HepG2 (cell line): ENCODE results near the gene RPS6KB1. TPM values are rescaled to one million over a fixed set of nuclear protein-coding genes. Genes with fewer than 3 reads are reported as not detected.

Source experiments
- CHCHD3 ChIP-seq: sonication (generic); formaldehyde crosslinking; IDR thresholded peaks from 2 replicates; pipeline ENCODE4 v1.8.0; 2022; ENCODE audit warnings: mild to moderate bottlenecking, missing genetic modification reagents, moderate library complexity
- ELF4 ChIP-seq: sonication (generic); formaldehyde crosslinking; IDR thresholded peaks from 2 replicates; pipeline ENCODE4 v1.5.0; 2020; ENCODE audit warnings: missing genetic modification reagents, mild to moderate bottlenecking, moderate library complexity, borderline replicate concordance
- ETV6 ChIP-seq: sonication (generic); formaldehyde crosslinking; conservative IDR thresholded peaks from 2 replicates; pipeline ENCODE4 v1.4.0; 2020; ENCODE audit warnings: missing genetic modification reagents
- FOSL2 ChIP-seq: sonication (generic); formaldehyde crosslinking; IDR thresholded peaks from 2 replicates; pipeline ENCODE4 v1.4.0; 2020; ENCODE audit warnings: missing genetic modification reagents
- HDAC6 ChIP-seq: fragments of 200-600 bp; sonication (generic); IDR thresholded peaks from 2 replicates; pipeline ENCODE4 v1.7.0; 2017; ENCODE audit warnings: mild to moderate bottlenecking, antibody characterized with exemption, low read length, low read depth
- KDM4B ChIP-seq: sonication (generic); formaldehyde crosslinking; IDR thresholded peaks from 2 replicates; pipeline ENCODE4 v1.4.0; 2020; ENCODE audit warnings: missing genetic modification reagents
- KMT2A ChIP-seq: sonication (generic); formaldehyde crosslinking; IDR thresholded peaks from 2 replicates; pipeline ENCODE4 v1.4.0; 2020; ENCODE audit warnings: missing genetic modification reagents
- NPAS2 ChIP-seq: sonication (generic); formaldehyde crosslinking; IDR thresholded peaks from 2 replicates; pipeline ENCODE4 v1.8.0; 2022; ENCODE audit warnings: mild to moderate bottlenecking, missing genetic modification reagents, borderline replicate concordance
- SIN3A ChIP-seq: IDR thresholded peaks from 2 replicates; pipeline ENCODE4 v1.6.1; 2011; ENCODE audit warnings: low read depth, mild to moderate bottlenecking, control low read depth, low read length, borderline replicate concordance
- SIN3B ChIP-seq: fragments of 150-350 bp; IDR thresholded peaks from 2 replicates; pipeline ENCODE4 v1.6.1; 2014; ENCODE audit warnings: low read length
- ZBTB1 ChIP-seq: sonication (generic); formaldehyde crosslinking; IDR thresholded peaks from 2 replicates; pipeline ENCODE4 v1.4.0; 2020; ENCODE audit warnings: missing genetic modification reagents, borderline replicate concordance
- ZBTB3 ChIP-seq: sonication (generic); formaldehyde crosslinking; IDR thresholded peaks from 2 replicates; pipeline ENCODE4 v1.4.0; 2020; ENCODE audit warnings: low read depth, mild to moderate bottlenecking, moderate library complexity, missing genetic modification reagents, borderline replicate concordance
- ZFP82 ChIP-seq: sonication (generic); formaldehyde crosslinking; IDR thresholded peaks from 2 replicates; pipeline ENCODE4 v1.5.1; 2020; ENCODE audit warnings: mild to moderate bottlenecking, missing genetic modification reagents, borderline replicate concordance
- ZNF3 ChIP-seq: IDR thresholded peaks from 2 replicates; pipeline ENCODE4 v1.7.0; 2017; ENCODE audit warnings: inconsistent platforms
- ZNF34 ChIP-seq: sonication (generic); formaldehyde crosslinking; IDR thresholded peaks from 2 replicates; pipeline ENCODE4 v1.4.0; 2020; ENCODE audit warnings: mild to moderate bottlenecking, missing genetic modification reagents, borderline replicate concordance
- polyA plus RNA-seq, 8 experiments: library from polyadenylated mRNA; depleted of rRNA in 3 of 8; stranded (reverse) in 7 of 8; unstranded in 1 of 8; fragments of >200 nt; fragmentation: Illumina TruSeq in 4 of 8; extraction: Trizol in 4 of 8; gene quantifications; 2 replicates each; pipeline versions ENCODE4 v1.2.1 to v1.2.3, GENCODE V29; 2011 to 2016; ENCODE audit warnings: low read depth in 4 of 8, missing spikeins in 1 of 8, mixed read lengths in 1 of 8; ENCODE audit not compliant: insufficient read depth in 1 of 8
- total RNA-seq, 5 experiments: library from RNA; depleted of rRNA; stranded (reverse); fragments of >200 nt; fragmentation: Illumina TruSeq; extraction: Trizol; gene quantifications; 2 replicates each; pipeline ENCODE4 v1.2.3, GENCODE V29; 2016; ENCODE audit warnings: low read depth in 1 of 5
- TF ChIP-seq, protein P1 (sequence below): sonication (generic); formaldehyde crosslinking; IDR thresholded peaks from 2 replicates; pipeline ENCODE4 v1.8.0; 2022; ENCODE audit warnings: missing genetic modification reagents, mild to moderate bottlenecking, moderate library complexity, borderline replicate concordance
- TF ChIP-seq, protein P2 (sequence below), 2 experiments: fragments of 450-650 bp in 1 of 2; sonication (generic) in 1 of 2; formaldehyde crosslinking; IDR thresholded peaks; 2 replicates each; pipeline versions ENCODE4 v1.5.0 to v1.8.0; 2020 to 2022; ENCODE audit warnings: mild to moderate bottlenecking in 1 of 2, missing genetic modification reagents in 1 of 2
- TF ChIP-seq, protein P3 (sequence below): sonication (generic); formaldehyde crosslinking; IDR thresholded peaks from 2 replicates; pipeline ENCODE4 v1.4.0; 2020; ENCODE audit warnings: missing genetic modification reagents, mild to moderate bottlenecking, borderline replicate concordance
- TF ChIP-seq, protein P4 (sequence below): IDR thresholded peaks from 2 replicates; pipeline ENCODE4 v1.6.1; 2016; ENCODE audit warnings: low read depth, borderline replicate concordance

The RPS6KB1 gene
- total and polyA plus RNA-seq, 2 of the 13 experiments (the other 11 are each of a cell fraction or from before 2014, with no cell fraction given), result 16.5 to 42.2 TPM

DNA sequence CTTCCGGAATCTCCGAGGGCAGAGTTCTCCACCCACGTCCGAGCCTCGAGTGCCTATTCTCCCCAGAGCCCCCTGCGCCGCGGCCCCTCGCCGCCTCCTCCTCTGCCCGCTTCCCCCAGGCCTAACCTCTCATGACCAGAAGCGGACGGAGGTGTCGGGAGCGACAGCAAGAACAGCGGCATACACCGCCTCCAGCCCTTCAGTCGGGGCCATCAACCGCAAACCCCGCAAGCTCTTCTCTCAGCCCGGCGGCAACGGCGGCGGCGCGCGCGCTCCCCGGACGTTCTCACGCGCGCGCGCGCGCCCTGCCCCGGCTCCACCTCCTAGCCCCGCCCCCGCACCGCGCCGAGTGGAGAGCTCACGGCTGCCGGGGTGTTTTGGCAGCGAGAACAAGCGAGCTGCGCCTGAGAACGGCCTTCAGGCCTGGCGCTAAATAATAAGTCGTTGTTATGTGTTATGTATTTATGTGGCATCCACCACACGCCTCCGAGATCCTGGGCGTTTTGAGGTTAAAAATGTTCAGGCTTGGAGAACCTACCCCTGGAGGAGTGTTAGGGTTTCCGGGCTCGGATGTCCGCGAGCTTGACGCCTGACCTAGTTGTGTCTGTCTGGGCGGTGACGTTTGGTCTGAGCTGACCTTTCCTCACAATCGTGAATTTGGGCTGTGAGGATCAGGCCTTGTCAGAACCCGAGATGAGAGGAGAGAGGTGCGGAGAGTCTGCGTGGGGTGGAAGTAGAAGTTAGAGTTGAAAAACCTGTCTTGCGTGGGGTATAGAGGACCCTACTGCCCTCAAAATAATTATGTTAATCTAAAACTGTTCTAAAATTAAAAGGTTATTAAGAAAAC lies 71.8 kb downstream of the RPS6KB1 start, which contains the start of gene RNFT1 (continued):
- TF ChIP-seq ZBTB1 (peak; percentile 54; the same call in 1 of the 2 replicates), ETV6 (CRISPR knock-in tag) (no peak), HDAC6 (no peak), NPAS2 (CRISPR knock-in tag) (no peak), ZNF34 (CRISPR knock-in tag) (no peak), ZBTB3 (no peak), ZFP82 (CRISPR knock-in tag) (no peak), ELF4 (CRISPR knock-in tag) (peak; percentile 84; the same call in 1 of the 2 replicates), KMT2A (CRISPR knock-in tag) (peak; percentile 55; the same call in 1 of the 2 replicates), SIN3B (no peak), CHCHD3 (no peak), FOSL2 (CRISPR knock-in tag) (0 out of 2 replicates have a peak, but pooled peaks have one; percentile 6), KDM4B (CRISPR knock-in tag) (no peak; the same call in 1 of the 2 replicates), ZNF3 (CRISPR knock-in tag) (no peak), SIN3A (no peak; the same call in 1 of the 2 replicates)
- TF ChIP-seq, protein P1, sequence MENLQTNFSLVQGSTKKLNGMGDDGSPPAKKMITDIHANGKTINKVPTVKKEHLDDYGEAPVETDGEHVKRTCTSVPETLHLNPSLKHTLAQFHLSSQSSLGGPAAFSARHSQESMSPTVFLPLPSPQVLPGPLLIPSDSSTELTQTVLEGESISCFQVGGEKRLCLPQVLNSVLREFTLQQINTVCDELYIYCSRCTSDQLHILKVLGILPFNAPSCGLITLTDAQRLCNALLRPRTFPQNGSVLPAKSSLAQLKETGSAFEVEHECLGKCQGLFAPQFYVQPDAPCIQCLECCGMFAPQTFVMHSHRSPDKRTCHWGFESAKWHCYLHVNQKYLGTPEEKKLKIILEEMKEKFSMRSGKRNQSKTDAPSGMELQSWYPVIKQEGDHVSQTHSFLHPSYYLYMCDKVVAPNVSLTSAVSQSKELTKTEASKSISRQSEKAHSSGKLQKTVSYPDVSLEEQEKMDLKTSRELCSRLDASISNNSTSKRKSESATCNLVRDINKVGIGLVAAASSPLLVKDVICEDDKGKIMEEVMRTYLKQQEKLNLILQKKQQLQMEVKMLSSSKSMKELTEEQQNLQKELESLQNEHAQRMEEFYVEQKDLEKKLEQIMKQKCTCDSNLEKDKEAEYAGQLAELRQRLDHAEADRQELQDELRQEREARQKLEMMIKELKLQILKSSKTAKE (CRISPR knock-in tag), result peak; percentile 68; the same call in 1 of the 2 replicates
- TF ChIP-seq, protein P2, sequence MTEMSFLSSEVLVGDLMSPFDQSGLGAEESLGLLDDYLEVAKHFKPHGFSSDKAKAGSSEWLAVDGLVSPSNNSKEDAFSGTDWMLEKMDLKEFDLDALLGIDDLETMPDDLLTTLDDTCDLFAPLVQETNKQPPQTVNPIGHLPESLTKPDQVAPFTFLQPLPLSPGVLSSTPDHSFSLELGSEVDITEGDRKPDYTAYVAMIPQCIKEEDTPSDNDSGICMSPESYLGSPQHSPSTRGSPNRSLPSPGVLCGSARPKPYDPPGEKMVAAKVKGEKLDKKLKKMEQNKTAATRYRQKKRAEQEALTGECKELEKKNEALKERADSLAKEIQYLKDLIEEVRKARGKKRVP (CRISPR knock-in tag; IDR thresholded peaks at IDR 0.05), result peak in 1 of 2 experiments; percentile 32; a peak in 1 of 4 replicates
- TF ChIP-seq, protein P3, sequence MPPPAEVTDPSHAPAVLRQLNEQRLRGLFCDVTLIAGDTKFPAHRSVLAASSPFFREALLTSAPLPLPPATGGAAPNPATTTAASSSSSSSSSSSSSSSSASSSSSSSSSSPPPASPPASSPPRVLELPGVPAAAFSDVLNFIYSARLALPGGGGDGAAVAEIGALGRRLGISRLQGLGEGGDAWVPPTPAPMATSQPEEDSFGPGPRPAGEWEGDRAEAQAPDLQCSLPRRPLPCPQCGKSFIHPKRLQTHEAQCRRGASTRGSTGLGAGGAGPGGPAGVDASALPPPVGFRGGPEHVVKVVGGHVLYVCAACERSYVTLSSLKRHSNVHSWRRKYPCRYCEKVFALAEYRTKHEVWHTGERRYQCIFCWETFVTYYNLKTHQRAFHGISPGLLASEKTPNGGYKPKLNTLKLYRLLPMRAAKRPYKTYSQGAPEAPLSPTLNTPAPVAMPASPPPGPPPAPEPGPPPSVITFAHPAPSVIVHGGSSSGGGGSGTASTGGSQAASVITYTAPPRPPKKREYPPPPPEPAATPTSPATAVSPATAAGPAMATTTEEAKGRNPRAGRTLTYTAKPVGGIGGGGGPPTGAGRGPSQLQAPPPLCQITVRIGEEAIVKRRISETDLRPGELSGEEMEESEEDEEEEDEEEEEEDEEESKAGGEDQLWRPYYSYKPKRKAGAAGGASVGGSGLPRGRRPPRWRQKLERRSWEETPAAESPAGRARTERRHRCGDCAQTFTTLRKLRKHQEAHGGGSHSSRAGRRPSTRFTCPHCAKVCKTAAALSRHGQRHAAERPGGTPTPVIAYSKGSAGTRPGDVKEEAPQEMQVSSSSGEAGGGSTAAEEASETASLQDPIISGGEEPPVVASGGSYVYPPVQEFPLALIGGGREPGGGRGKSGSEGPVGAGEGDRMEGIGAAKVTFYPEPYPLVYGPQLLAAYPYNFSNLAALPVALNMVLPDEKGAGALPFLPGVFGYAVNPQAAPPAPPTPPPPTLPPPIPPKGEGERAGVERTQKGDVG (CRISPR knock-in tag), result no peak
- TF ChIP-seq, protein P4, sequence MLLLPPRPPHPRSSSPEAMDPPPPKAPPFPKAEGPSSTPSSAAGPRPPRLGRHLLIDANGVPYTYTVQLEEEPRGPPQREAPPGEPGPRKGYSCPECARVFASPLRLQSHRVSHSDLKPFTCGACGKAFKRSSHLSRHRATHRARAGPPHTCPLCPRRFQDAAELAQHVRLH (CRISPR knock-in tag), result 0 out of 2 replicates have a peak, but pooled peaks have one; percentile 35
